ENCODE measurements around the gene DYRK2. TPM values are rescaled to one million over a fixed set of nuclear protein-coding genes. Genes with fewer than 3 reads are reported as not detected.

Gene DYRK2
- total RNA-seq, 1 donor from 2014 or later, result 53.7 TPM

- H3K36me3 Mint-ChIP-seq, result peaks cover 47% of the 10 kb centered on the region
- no peaks in the 10 kb centered on the region for H3K27me3 Mint-ChIP-seq (ENCODE audit: low read depth)
- H3K9me3 Mint-ChIP-seq, result no peaks in the 10 kb centered on the region
- H3K4me3 Mint-ChIP-seq, result no peak overlapping the region
- TF ChIP-seq CTCF (IDR thresholded peaks at IDR 0.05; ENCODE audit: unreplicated experiment), result no peak
- peaks cover 30% of the 10 kb centered on the region for H3K4me1 Mint-ChIP-seq
- DNase-seq (ENCODE audit: low spot score in 2 of 2, unreplicated experiment in 2 of 2), result no peak
- H3K27ac Mint-ChIP-seq, result no peak overlapping the region
Observed at GRCh38 chr12:67658486-67658885, 9.9 kb downstream of the DYRK2 start.

- no peaks in the 10 kb centered on the region for H3K9me3 Mint-ChIP-seq
- H3K36me3 Mint-ChIP-seq, result peaks cover 44% of the 10 kb centered on the region
- H3K27ac Mint-ChIP-seq, result no peak overlapping the region
- no peak overlapping the region for H3K4me3 Mint-ChIP-seq
- no peak for TF ChIP-seq CTCF (IDR thresholded peaks at IDR 0.05; ENCODE audit: unreplicated experiment)
- no peaks in the 10 kb centered on the region for H3K27me3 Mint-ChIP-seq (ENCODE audit: low read depth)
- H3K4me1 Mint-ChIP-seq, result peaks cover 35% of the 10 kb centered on the region
- no peak for DNase-seq (ENCODE audit: low spot score in 2 of 2, unreplicated experiment in 2 of 2)
Observed at GRCh38 chr12:67659292-67659691, 10.7 kb downstream of the DYRK2 start.

- TF ChIP-seq CTCF (IDR thresholded peaks at IDR 0.05; ENCODE audit: unreplicated experiment), result no peak
- H3K27ac Mint-ChIP-seq, result peak overlapping the region; percentile 17
- H3K4me1 Mint-ChIP-seq, result peaks cover 37% of the 10 kb centered on the region
- DNase-seq (ENCODE audit: low spot score in 2 of 2, unreplicated experiment in 2 of 2), result no peak
- H3K27me3 Mint-ChIP-seq (ENCODE audit: low read depth), result no peaks in the 10 kb centered on the region
- H3K9me3 Mint-ChIP-seq, result no peaks in the 10 kb centered on the region
- peaks cover 28% of the 10 kb centered on the region for H3K36me3 Mint-ChIP-seq
- H3K4me3 Mint-ChIP-seq, result no peak overlapping the region
Observed at GRCh38 chr12:67661311-67662021, 12.9 kb downstream of the DYRK2 start.

GRCh38 chr12:67662910-67663538, 14.5 kb downstream of the DYRK2 start:
- DNase-seq (ENCODE audit: low spot score in 2 of 2, unreplicated experiment in 2 of 2), result no peak
- H3K9me3 Mint-ChIP-seq, result no peaks in the 10 kb centered on the region
- peaks cover 17% of the 10 kb centered on the region for H3K36me3 Mint-ChIP-seq
- no peaks in the 10 kb centered on the region for H3K27me3 Mint-ChIP-seq (ENCODE audit: low read depth)
- peak overlapping the region; percentile 20 for H3K27ac Mint-ChIP-seq
- H3K4me1 Mint-ChIP-seq, result peaks cover 40% of the 10 kb centered on the region
- TF ChIP-seq CTCF (IDR thresholded peaks at IDR 0.05; ENCODE audit: unreplicated experiment), result no peak
- H3K4me3 Mint-ChIP-seq, result no peak overlapping the region

- H3K36me3 Mint-ChIP-seq, result peaks cover 13% of the 10 kb centered on the region
- no peaks in the 10 kb centered on the region for H3K9me3 Mint-ChIP-seq
- TF ChIP-seq CTCF (IDR thresholded peaks at IDR 0.05; ENCODE audit: unreplicated experiment), result no peak
- no peak overlapping the region for H3K4me3 Mint-ChIP-seq
- no peak for DNase-seq (ENCODE audit: low spot score in 2 of 2, unreplicated experiment in 2 of 2)
- H3K27me3 Mint-ChIP-seq (ENCODE audit: low read depth), result no peaks in the 10 kb centered on the region
- H3K27ac Mint-ChIP-seq, result no peak overlapping the region
- peaks cover 37% of the 10 kb centered on the region for H3K4me1 Mint-ChIP-seq
Observed at GRCh38 chr12:67664171-67664570, 15.6 kb downstream of the DYRK2 start.
